GM12878 (cell line): ENCODE results near the gene ACTR8. TPM values are rescaled to one million over a fixed set of nuclear protein-coding genes. Genes with fewer than 3 reads are reported as not detected.

Experiments
- ATAC-seq: fragments of 200-7000 bp; cut with Tn5 transposase; 3 replicates; pipeline ENCODE4 v1.9.1; 2020; ENCODE audit warnings: mild to moderate bottlenecking, moderate library complexity
- BruUV-seq: library from RNA; stranded (reverse); fragments of 400-500 nt; replicated peaks from 2 replicates; lab custom pipeline; 2021; lab: Mats Ljungman, UMichigan
- CTCF ChIA-PET: fragments of 300-600 bp; sonication (Branson Sonifier 250); formaldehyde crosslinking; extraction: SDS; loops from one replicate; lab custom pipeline; 2021; ENCODE audit warnings: inconsistent platforms; lab: Yijun Ruan, JAX
- POLR2A ChIA-PET: fragments of 350-600 bp; formaldehyde crosslinking; extraction: SDS; loops from one replicate; lab custom pipeline; 2021; ENCODE audit warnings: inconsistent platforms; lab: Charles Lee
- RAD21 ChIA-PET: fragments of 300-600 bp; sonication (Branson Sonifier 250); formaldehyde crosslinking; loops from one replicate; lab custom pipeline; 2023; ENCODE audit warnings: antibody characterized with exemption; ENCODE audit not compliant: unreplicated experiment; lab: Charles Lee
- SMC1A ChIA-PET: fragments of 300-600 bp; sonication (Branson Sonifier 250); formaldehyde crosslinking; loops from one replicate; lab custom pipeline; 2023; ENCODE audit not compliant: unreplicated experiment, uncharacterized antibody; lab: Charles Lee
- DNase-seq: peaks from one replicate; pipeline ENCODE4 v3.0.0-alpha.2; 2011; ENCODE audit warnings: low read depth, low spot score
- FAIRE-seq: peaks from 3 replicates; lab custom pipeline; 2011; peaks lifted over from hg19 to GRCh38; lab: Jason Lieb, UNC
- H2AFZ ChIP-seq: 2 replicates; pipeline ENCODE4 v1.6.0; 2011; ENCODE audit warnings: low read depth, low read length, control low read depth; ENCODE audit not compliant: control insufficient read depth
- H3K27ac ChIP-seq: 2 replicates; pipeline ENCODE4 v1.5.1; 2011; ENCODE audit warnings: control low read depth; ENCODE audit not compliant: control insufficient read depth, insufficient read depth
- H3K27me3 ChIP-seq, 2 experiments: replicated peaks in 1 of 2; 2 replicates each; pipeline versions ENCODE4 v1.6.0 to v1.6.1; 2011; ENCODE audit warnings: low read length in 1 of 2; ENCODE audit not compliant: control insufficient read depth in 2 of 2, insufficient read depth in 2 of 2
- H3K36me3 ChIP-seq, 2 experiments: 2 replicates each; pipeline ENCODE4 v1.5.1; 2011; ENCODE audit warnings: low read length in 1 of 2; ENCODE audit not compliant: control insufficient read depth in 2 of 2, insufficient read depth in 2 of 2
- H3K4me1 ChIP-seq: 2 replicates; pipeline ENCODE4 v1.6.1; 2011; ENCODE audit warnings: mild to moderate bottlenecking, low read length, moderate library complexity, mixed read lengths; ENCODE audit not compliant: control insufficient read depth, insufficient read depth
- H3K4me2 ChIP-seq: 2 replicates; pipeline ENCODE4 v1.6.0; 2011; ENCODE audit warnings: control low read depth; ENCODE audit not compliant: control insufficient read depth, insufficient read depth
- H3K4me3 ChIP-seq: fragments of 200-600 bp; sonication (generic); 2 replicates; pipeline ENCODE4 v1.5.1; 2016
- H3K79me2 ChIP-seq: 2 replicates; pipeline ENCODE4 v1.6.0; 2011; ENCODE audit warnings: low read length; ENCODE audit not compliant: control insufficient read depth, insufficient read depth
- H3K9ac ChIP-seq: 2 replicates; pipeline ENCODE4 v1.8.0; 2011; ENCODE audit warnings: low read length, control low read depth, mixed read lengths; ENCODE audit not compliant: control insufficient read depth, insufficient read depth
- H3K9me3 ChIP-seq: replicated peaks from 3 replicates; pipeline ENCODE4 v1.5.1; 2011; ENCODE audit warnings: mild to moderate bottlenecking, low read length; ENCODE audit not compliant: control insufficient read depth, insufficient read depth
- H4K20me1 ChIP-seq: 2 replicates; pipeline ENCODE4 v1.6.0; 2011; ENCODE audit not compliant: control insufficient read depth, insufficient read depth
- CBX5 ChIP-seq: sonication (generic); IDR thresholded peaks from 2 replicates; pipeline ENCODE4 v1.6.1; 2016; ENCODE audit warnings: low read depth, moderate library complexity, mild to moderate bottlenecking, inconsistent platforms
- E2F4 ChIP-seq: IDR thresholded peaks from 2 replicates; pipeline ENCODE4 v1.6.1; 2012; ENCODE audit warnings: low read depth, low read length, improper control_type of control experiment
- MEF2B ChIP-seq: fragments of 450-650 bp; IDR thresholded peaks from 2 replicates; pipeline ENCODE4 v1.6.1; 2018; ENCODE audit warnings: mild to moderate bottlenecking, moderate library complexity; ENCODE audit not compliant: partially characterized antibody, poor library complexity, severe bottlenecking
- MTA3 ChIP-seq: IDR thresholded peaks from 2 replicates; pipeline ENCODE4 v1.6.1; 2012; ENCODE audit warnings: low read length, inconsistent platforms, borderline replicate concordance
- MYC ChIP-seq: IDR thresholded peaks from 2 replicates; pipeline ENCODE4 v1.6.1; 2011; ENCODE audit warnings: mild to moderate bottlenecking, low read length, moderate library complexity, inconsistent platforms; ENCODE audit not compliant: insufficient read depth, insufficient replicate concordance, insufficient read length, severe bottlenecking
- NBN ChIP-seq: fragments of 450-650 bp; IDR thresholded peaks from 2 replicates; pipeline ENCODE4 v1.6.1; 2016
- RB1 ChIP-seq: fragments of 450-650 bp; formaldehyde crosslinking; IDR thresholded peaks from 2 replicates; pipeline ENCODE4 v1.6.1; 2017; ENCODE audit warnings: mild to moderate bottlenecking, borderline replicate concordance
- SP1 ChIP-seq: IDR thresholded peaks from one replicate; pipeline ENCODE4 v1.6.1; 2011; ENCODE audit warnings: low read depth, low read length
- SRF ChIP-seq, 2 experiments: IDR thresholded peaks; 2 replicates each; pipeline ENCODE4 v1.6.1; 2011; ENCODE audit warnings: low read depth in 2 of 2, low read length in 2 of 2, mild to moderate bottlenecking in 1 of 2, moderate library complexity in 1 of 2
- WGBS: methylation state at CpG from one replicate; pipeline ENCODE4 v1.1.6; 2016; ENCODE audit warnings: low lambda C conversion rate; ENCODE audit not compliant: insufficient replicate concordance, insufficient coverage; ENCODE audit errors: missing lambda C conversion rate; 5-methylcytosine and 5-hydroxymethylcytosine counted together
- in situ Hi-C: fragments of 300-500 bp; cut with MboI; formaldehyde crosslinking; loops from 9 replicates; pipeline ENCODE4 v1.14.3; 2018; ENCODE audit warnings: mixed read lengths
- intact Hi-C: fragments of 100-400 bp; cut with micrococcal nuclease; formaldehyde crosslinking; loops from one replicate; pipeline ENCODE4 v1.14.2; 2022; ENCODE audit not compliant: unreplicated experiment
- polyA plus RNA-seq, 11 experiments: library from polyadenylated mRNA; depleted of rRNA in 4 of 11; unstranded in 6 of 11; stranded (reverse) in 5 of 11; fragments of >200 nt; fragmentation: Nextera tagmentation in 4 of 11; fragmentation: Illumina TruSeq in 1 of 11; extraction: Ambion mirVana in 4 of 11; extraction: Trizol in 1 of 11; gene quantifications; 1 replicate in 1 of 11; 2 replicates in 10 of 11; pipeline versions ENCODE4 v1.2.1 to v1.2.3, GENCODE V29; 2011 to 2016; ENCODE audit warnings: inconsistent platforms in 2 of 11, missing spikeins in 2 of 11, low read depth in 1 of 11
- total RNA-seq, 4 experiments: library from RNA; depleted of rRNA in 3 of 4; stranded (reverse); fragments of >200 nt in 3 of 4; fragmentation: Illumina TruSeq in 1 of 4; extraction: Trizol in 1 of 4; gene quantifications; 2 replicates each; pipeline versions ENCODE4 v1.2.1 to v1.2.3, GENCODE V29; 2013 to 2021

ACTR8 gene
- total and polyA plus RNA-seq, 10 of the 15 experiments (the other 5 are each of a cell fraction or from before 2014, with no cell fraction given), result 5.3 to 35.7 (median 26.4) TPM

GRCh38 chr3:53863145-53863544 is 18.8 kb downstream of the ACTR8 start:
- RAD21 ChIA-PET, result interaction anchor here (1.5 kb wide), 1 partner anchor 15 kb away, joined by 6 read pairs; no protein-coding TSS in a partner anchor
- DNase-seq (no peak), FAIRE-seq (no peak), ATAC-seq (no peak)
- Histone ChIP-seq H4K20me1 (no peaks in the 10 kb centered on the region), H3K27me3 (no peaks in the 10 kb centered on the region), H3K36me3 (peaks cover 0 to 10% of the 10 kb centered on the region in 2 experiments; a peak in 3 of 4 replicates), H3K4me2 (no peak overlapping the region), H3K9me3 (no peaks in the 10 kb centered on the region), H3K9ac (no peak overlapping the region), H3K27ac (no peak overlapping the region), H3K4me1 (no peaks in the 10 kb centered on the region), H2AFZ (no peak overlapping the region), H3K79me2 (no peaks in the 10 kb centered on the region), H3K4me3 (no peak overlapping the region)
- no peak for TF ChIP-seq SP1
- no peak for TF ChIP-seq MEF2B
- no peak for TF ChIP-seq MTA3
- TF ChIP-seq CBX5, result no peak
- no peak for TF ChIP-seq NBN
- no peak for TF ChIP-seq SRF (IDR thresholded peaks at IDR 0.05; ENCODE audit: low read depth in 2 of 2, low read length in 2 of 2)
- no peak for TF ChIP-seq E2F4
- TF ChIP-seq MYC, result no peak
- TF ChIP-seq RB1, result no peak
- SMC1A ChIA-PET, result interaction anchor here (1.0 to 2.5 kb wide), 4 partner anchors 13 to 133 kb away, joined by 3 to 7 read pairs (median 5); no protein-coding TSS in a partner anchor
- WGBS, result 0% methylated on average over 1 of the region's 1 CpG
- POLR2A ChIA-PET, result interaction anchor here (0.6 to 0.7 kb wide), 2 partner anchors 14 to 56 kb away, joined by 3 to 4 read pairs; no protein-coding TSS in a partner anchor
- in situ Hi-C loops, result no loop called here
- no TSS peak for BruUV-seq
- CTCF ChIA-PET, result interaction anchor here (0.6 to 2.6 kb wide), 5 partner anchors 12 to 485 kb away, joined by 3 to 15 read pairs (median 5); no protein-coding TSS in a partner anchor
- intact Hi-C loops, result no loop called here
